ENCODE data around the gene PPARA.

GRCh38 chr22:46132830-46133587, 17.3 kb upstream of the PPARA start:
- TF ChIP-seq CTCF (conservative IDR thresholded peaks at IDR 0.05 in 1 of 2, IDR thresholded peaks at IDR 0.05 in 1 of 2; ENCODE audit: low read depth in 1 of 2, low read length in 2 of 2) (no peak), EZH2 (IDR thresholded peaks at IDR 0.05; ENCODE audit: low read length, missing control alignments) (no peak)

All from fibroblast of lung (primary cell).